Gastroesophageal sphincter (tissue), 3 donors: Measurements from ENCODE around the gene DTX1.

Experiments
- CTCF ChIP-seq, 4 experiments: fragments of 200-600 bp in 2 of 4; fragments of 450-650 bp in 2 of 4; sonication (generic) in 1 of 4; IDR thresholded peaks; one replicate each; pipeline ENCODE4 v1.5.1; 2017 to 2019; ENCODE audit warnings: antibody characterized with exemption in 4 of 4, mild to moderate bottlenecking in 2 of 4, moderate library complexity in 2 of 4
- EP300 ChIP-seq: sonication (generic); formaldehyde crosslinking; IDR thresholded peaks from one replicate; pipeline ENCODE4 v1.6.1; 2017; ENCODE audit warnings: antibody characterized with exemption, mild to moderate bottlenecking
- POLR2A ChIP-seq, 2 donors: fragments of 450-650 bp; IDR thresholded peaks; one replicate each; pipeline ENCODE4 v1.6.1; 2017; ENCODE audit warnings: antibody characterized with exemption in 2 of 2, mild to moderate bottlenecking in 2 of 2, moderate library complexity in 1 of 2
- POLR2AphosphoS5 ChIP-seq: sonication (generic); formaldehyde crosslinking; IDR thresholded peaks from one replicate; pipeline ENCODE4 v1.6.1; 2017; ENCODE audit warnings: antibody characterized with exemption

DNA sequence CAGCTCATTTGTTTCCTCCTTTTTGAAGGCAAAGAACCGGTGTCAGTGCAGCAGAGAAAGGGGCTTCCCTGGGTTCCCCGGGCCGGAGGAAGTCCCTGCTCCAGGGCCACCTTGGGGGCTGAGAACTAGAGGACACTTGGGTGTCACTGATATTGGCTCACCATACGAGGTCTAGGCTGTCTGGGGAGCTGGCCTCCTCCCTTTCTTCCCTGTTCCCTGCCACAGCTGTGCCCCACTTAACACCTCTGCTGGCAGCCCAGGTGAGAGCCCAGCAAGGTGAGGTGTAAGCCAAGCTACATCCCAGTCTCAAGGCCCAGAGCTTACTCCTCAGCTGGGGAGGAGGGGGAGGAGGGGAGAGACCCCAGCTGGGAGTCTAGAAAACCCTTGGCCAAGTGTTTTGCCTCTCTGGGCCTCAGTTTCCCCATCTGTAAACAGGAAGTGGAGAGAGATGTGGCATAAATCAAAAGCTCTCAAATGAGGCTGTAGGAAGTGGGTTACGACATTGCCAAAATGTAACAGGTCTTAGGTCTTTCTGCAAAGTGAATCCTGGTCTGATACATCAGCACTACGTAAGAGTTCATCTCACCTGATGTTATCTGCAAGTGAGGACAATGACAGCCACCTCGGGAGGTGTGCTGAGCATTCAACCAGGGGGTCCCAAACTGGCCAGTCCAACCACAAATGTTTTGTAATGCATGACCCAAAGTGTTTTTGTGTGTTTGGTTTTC is 53.5 kb downstream of the DTX1 start:
- TF ChIP-seq CTCF (IDR thresholded peaks at IDR 0.05) (no peak), POLR2A (IDR thresholded peaks at IDR 0.05) (no peak), POLR2AphosphoS5 (no peak), EP300 (no peak)
